ENCODE results near the gene MYO1B.

DNA sequence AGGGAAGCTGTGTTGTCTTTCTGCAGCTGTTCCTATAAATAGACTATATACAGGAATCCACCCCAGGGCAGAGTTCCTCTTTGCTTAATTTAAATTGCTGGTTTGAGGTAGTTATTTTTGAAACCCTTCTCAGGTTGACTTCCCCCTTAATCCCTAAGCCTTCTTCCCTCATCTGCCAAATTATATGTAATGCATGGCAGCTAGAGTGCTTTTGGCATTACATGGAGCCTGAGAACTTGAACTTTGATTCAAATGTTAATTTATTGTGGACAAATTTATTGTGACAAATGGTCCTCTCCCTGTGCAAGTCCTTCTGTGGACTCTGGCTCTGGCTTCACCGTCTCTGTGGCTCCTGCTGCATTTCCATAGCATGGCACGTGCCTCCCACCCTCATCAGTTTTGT lies 29.2 kb downstream of the MYO1B start:
- TF ChIP-seq, protein P1, sequence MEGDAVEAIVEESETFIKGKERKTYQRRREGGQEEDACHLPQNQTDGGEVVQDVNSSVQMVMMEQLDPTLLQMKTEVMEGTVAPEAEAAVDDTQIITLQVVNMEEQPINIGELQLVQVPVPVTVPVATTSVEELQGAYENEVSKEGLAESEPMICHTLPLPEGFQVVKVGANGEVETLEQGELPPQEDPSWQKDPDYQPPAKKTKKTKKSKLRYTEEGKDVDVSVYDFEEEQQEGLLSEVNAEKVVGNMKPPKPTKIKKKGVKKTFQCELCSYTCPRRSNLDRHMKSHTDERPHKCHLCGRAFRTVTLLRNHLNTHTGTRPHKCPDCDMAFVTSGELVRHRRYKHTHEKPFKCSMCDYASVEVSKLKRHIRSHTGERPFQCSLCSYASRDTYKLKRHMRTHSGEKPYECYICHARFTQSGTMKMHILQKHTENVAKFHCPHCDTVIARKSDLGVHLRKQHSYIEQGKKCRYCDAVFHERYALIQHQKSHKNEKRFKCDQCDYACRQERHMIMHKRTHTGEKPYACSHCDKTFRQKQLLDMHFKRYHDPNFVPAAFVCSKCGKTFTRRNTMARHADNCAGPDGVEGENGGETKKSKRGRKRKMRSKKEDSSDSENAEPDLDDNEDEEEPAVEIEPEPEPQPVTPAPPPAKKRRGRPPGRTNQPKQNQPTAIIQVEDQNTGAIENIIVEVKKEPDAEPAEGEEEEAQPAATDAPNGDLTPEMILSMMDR (conservative IDR thresholded peaks at IDR 0.05): no peak
- TF ChIP-seq ZFX (IDR thresholded peaks at IDR 0.05): no peak
